Stimulated activated CD4-positive, alpha-beta T cell treated with anti-CD3 and anti-CD28 coated beads, Interleukin-4, amount 100 ng/mL, for 1 hour (primary cell): ENCODE measurements around the gene COA7.
A peak's percentile ranks its signal among the peaks of the same experiment; 100 is the strongest.
"Not testable (repeated sequence)": the region's sequence is repeated elsewhere in the genome, so short reads cannot be mapped to it uniquely, and the experiment has no call there.

Source experiments
- DNase-seq: peaks from one replicate; pipeline ENCODE4 v3.0.0-alpha.2; 2020

Gene COA7

DNA sequence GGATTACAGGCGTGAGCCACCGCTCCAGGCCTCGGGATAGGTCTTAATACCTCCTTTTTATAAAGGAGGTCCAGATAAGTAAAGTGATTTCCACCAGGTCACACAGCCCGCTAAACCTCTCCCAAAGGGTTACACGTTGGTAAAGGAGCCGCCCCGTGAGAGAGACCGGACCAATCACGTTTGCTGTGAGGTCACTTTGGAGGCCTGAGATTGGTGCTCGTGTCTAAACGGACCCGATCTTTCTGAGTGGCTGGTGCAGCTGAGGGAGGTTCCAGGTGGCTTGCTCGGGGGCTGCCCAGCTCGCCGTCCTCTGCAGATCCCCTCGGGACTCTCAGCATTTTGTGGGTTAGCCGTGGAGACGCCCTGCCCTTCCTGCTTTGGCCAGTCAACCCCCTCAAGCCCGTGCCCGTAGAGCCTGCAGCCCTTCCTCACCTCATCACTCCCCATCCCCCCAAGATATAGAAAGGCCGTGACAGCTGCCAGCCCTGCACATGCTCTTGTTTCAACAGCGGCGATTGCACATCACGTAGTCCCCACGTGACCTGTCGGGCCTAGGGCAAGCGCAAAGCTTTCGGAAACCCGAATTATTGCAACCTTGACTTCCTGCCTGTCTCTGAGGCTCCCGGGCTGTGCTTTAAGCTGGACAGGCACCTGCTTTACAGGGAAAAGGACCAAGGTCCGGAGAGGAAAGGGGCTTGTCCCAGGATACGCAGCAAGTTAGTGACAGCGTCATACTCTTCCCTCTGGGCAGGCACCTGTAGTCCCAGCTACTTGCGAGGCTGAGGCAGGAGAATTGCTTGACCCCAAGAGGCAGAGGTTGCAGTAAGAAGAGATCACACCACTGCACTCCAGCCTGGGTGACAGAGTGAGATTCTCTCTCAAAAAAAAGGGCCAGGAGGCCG is 5.0 kb upstream of the COA7 start:
- DNase-seq, result peak; percentile 77

DNA sequence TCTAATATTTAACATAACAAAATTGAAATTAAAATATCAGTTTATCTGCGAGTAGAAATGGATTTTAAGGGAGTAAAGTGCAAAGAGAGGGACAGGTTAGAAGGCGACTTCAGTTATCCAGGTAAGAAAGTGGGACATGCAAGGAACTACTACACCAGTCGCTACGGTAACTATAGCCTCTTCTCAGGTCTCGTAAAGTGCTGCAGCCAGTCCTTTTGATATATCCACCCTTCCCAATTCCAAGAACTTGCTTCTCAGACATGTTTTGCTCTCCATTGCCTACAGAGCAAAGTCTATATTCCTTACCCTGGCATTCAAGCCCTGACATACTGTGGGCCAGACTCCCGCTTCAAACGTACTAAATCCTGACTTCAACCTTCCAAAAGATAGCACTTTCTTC is 2.5 kb downstream of the COA7 start:
- DNase-seq, result no peak

DNA sequence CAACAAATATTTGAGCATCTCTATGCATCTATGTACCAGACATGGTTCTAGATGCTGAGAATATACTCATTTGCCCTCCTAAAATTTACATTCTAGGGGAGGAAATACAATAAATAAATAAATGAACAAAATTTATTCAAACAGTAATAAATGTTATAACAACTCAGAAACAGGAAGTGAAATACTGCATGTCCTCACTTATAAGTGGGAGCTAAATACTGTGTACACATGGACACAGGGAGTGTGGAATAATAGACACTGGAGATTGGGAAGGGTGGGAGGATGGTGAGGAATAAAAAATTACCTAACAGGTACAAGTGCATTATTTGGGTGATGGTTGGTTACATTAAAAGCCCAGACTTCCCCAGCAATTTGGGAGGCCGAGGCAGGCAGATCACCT is 4.3 kb downstream of the COA7 start:
- DNase-seq, result no peak

DNA sequence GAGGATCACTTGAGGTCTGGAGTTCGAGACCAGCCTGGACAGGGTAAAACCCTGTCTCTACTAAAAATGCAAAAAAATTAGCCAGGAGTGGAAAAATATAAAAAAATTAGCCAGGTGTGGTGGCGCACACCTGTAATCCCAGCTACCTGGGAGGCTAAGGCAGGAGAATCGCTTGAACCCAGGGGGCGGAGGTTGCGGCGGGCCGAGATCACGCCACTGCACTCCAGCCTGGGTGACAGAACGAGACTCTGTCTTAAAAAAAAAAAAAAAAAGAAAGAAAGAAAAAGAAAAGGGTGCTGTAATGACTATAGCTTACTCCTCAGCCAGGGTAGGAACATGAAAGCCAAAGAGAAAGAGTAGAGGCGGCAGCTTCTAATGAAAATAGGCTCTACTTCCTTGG is 4.8 kb downstream of the COA7 start:
- not testable (repeated sequence) for DNase-seq

DNA sequence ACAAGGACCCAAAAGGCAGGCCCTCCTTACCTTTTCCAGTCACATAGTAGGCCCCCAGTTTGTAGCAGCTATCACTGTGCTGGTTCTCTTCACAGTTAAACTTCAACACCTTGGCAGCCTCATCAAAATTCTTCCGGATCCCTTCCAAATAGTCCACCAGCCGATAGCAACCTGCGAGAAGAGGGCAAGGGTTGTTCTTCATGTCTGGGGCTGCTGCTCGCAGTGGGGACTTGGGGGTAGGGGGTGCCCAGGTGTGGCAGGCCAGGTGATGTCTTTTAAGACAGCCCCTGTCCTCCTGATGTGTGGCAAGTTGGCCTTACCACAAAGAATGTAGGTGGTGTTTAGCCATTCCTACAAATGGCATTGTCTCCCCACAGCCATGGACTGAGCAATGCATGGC is 5.5 kb downstream of the COA7 start:
- no peak for DNase-seq

DNA sequence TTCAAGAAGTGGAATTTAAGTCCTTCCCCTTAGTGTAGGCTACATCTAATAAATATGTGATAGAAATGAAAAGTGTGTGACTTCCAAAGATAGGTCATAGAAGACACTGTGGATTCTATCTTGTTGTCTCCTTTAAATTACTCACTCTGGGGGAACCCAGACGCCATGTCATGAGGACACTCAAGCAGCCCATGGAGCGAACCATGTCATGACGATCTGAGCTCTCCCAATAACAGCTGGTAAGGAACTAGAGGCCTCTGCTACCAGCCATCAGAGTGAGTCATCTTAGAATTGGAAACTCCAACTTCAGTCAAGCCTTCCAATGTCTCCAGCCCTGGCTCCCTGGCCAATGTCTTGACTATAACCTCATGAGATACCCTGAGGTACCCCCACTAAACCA is 6.3 kb downstream of the COA7 start:
- no peak for DNase-seq

DNA sequence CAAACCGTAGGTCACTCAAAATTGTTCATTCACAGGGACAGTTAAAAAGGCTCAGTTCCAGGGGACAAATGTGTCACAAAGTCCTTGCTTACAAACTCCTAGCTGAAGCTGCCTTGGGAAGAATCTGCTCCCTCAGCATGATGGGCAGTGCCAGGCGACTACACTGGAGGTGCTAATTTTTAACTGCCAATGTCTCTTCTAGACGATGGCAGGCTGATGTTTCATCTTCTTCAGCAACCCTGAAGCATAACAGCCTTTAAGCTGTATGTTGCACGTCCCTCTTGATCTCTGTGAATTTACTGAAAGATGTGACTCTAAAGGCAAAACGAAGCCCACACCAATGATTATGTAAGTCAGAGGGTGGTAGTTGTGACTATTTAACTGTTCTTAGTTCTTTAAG is 11.3 kb downstream of the COA7 start:
- no peak for DNase-seq

DNA sequence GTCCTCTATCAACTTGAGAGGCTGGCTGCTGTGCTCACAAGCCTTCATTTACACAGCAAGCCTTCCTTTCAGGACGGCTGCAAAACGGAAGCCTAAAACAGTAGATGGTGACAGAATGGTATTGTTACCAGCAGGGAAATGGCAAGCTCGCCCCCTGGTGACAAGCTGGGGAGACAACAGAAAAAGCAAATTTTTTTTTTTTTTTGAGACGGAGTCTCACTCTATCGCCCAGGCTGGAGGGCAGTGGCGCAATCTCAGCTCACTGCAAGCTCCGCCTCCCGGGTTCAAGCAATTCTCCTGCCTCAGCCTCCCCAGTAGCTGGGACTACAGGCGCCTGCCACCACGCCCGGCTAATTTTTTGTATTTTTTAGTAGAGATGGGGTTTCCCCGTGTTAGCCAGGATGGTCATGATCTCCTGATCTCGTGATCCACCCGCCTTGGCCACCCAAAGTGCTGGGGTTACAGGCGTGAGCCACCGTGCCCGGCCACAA is 11.8 kb downstream of the COA7 start:
- DNase-seq, result peak; percentile 75

DNA sequence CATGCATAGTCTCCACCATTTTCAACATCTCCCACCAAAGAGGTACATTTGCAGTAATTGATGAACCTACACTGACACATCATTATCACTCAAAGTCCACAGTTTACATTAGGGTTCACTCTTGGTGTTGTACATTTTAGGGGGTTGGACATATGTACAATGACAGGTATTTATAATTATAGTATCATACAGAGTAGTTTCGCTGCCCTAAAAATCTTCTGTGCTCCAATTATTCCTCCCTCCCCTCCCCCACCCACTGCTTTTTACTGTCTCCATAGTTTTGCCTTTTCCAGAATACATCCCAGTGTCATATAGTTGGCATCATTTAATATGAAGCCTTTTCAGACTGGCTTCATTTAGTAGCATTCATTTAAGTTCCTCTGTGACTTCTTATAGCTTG is 13.6 kb downstream of the COA7 start:
- DNase-seq, result no peak

DNA sequence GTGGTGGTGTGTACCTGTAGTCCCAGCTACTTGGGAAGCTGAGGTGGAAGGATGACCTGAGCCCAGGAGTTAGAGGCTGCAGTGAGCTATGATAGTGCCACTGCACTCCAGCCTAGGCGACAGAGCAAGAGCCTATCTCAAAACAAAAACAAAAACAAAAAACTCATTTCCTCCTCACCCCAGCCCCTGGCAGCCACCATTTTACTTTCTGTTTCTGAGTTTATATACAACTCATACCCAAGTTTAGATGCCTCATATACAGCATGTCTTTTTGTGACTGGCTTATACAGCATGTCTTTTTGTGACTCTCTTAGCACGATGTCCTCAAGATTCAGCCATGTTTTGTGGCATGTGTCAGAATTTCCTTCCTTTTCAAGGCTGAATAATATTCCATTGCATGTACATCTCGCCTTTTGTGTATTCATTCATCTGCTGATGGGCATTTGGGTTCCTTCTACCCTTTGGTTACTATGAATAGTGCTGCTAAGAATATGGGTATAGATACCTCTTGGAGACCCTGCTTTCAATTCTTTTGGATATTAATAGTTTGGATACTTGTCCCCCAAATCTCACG is 14.7 kb downstream of the COA7 start:
- DNase-seq, result no peak

DNA sequence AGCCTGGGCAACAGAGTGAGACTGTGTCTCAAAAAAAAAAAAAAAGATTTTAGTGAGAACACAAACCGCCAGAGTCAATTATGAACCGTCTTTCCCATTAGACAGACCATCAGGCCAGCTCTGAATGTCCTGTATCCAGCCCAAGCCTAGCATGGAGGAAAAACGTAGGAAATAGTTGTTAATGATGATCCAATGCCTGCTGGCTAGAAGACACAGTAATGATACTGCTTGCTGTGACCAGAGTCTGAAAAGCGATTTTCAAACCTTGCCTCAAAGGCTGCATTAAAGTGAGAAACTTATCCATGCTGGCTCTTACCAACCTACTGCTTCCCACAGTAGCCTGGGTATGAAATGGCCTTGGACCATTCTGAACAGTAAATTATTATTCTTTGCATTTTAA is 17.0 kb downstream of the COA7 start:
- DNase-seq, result no peak

DNA sequence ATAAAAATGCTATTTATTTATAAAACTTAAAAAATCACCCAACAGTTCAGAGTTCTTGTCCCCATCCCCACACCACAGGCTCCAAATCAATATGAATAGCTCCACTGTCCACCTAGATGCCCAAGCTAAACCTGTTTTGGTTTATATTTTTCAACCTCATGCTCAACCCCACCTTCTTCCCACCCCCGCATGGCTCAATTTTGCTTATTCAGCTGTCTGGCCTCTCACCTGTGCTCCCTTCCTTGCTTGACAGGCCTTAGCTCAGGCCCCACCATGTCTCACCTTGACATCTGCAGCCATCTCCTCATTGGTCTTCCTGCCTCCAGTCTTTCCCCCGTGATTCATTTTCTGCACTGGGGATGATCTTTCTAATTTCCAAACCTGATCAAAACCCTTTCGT is 17.8 kb downstream of the COA7 start:
- DNase-seq, result no peak

DNA sequence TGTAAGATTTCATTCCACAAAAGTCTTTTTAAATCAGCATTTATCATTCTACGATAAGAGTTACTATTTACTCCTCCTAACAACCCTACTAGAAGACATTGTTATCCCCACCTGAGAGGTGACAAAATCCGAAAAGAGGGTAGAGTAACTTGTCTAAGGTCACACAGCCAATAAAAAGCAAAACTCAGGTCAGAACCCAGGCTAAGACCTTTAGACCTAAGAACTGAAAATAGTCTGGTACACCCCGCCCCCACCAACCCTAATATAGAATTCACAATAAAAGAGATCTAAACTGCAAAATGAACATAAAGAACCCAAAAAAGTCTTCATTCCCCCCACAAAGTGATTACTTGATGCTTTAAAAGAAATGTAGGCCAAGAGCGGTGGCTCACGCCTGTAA is 18.6 kb downstream of the COA7 start:
- no peak for DNase-seq

DNA sequence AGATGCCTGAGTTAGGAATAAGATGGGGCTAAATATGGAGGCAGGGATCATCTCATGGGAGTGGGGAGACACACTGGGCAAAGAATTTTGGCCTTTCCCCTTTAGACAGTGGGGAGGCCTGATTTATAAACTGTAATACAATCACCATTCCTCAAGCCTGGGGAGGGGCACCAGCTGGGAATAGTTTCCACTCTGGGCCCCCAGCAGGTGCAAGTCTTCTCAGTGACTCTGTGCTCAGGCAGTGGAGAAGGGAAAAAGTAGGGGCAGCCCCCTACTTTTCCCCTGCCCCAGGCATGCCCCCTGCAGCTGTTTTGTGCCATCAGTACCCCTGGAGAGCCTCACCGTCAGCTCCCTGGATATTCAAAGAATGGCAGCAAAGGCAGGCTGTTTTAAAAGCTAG is 19.1 kb downstream of the COA7 start:
- no peak for DNase-seq

DNA sequence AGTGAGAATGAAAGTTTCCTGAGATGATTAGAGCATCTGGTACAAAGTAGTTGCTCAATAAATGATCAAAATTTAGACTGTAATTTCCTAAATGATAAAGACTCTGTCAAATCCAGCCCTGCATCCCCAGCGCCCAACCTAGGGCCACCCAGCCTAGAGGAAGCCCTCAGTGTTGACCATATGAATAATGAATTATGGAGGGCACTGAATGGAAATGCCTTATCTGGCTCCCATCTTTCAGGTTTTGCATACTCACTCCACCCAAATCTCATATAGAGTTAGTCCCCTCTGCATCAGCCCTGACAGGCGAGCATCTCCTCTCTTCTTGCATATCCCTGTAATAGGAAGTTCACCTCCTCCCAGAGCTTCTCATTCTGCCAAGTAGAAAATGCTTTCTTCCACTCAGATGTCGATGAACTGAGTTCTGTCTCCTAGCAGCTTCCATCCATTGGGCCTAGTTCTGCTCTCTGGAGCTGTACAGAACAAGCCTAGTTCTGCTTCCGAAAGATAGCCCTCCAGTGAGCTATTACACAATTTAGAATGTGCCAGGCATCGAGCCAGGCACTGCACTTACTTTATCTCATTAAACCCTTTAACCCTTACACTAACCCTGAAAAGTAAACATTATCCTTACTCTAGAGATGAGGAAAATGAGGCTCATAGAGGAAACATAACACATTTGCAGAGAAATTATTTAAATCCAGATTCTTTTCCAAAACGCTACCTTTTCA is 20.9 kb downstream of the COA7 start:
- no peak for DNase-seq

DNA sequence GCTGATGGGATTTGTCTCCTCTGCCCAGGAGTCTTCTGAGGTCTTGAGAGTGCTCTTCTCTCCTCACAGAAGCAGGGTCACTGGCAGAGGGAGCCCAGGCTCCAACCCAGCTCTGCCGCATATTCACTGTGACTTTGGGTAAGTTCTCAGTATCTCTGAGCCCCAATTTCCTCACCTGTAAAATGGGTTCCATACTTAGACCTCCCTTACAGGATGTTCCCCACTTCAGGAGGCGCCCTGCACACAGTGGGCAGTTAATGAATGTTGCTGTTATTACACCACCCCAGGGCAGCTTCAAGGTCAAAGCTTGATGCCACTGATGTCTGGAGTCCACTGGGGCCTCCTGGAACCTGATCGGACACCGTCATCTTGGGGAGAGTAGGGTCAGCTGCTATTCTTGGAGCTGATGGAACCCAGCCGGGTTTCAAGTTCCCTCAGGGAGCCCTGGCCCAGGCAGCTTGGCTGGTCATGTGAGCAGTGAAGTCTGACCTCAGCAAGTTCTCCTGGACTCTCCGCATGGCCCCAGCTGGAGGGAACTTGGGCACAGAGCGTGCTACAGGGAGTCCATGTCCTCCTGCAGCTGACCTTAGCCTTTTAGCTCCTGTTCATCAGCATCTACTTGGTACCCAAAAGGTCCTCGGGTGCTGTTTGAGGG is 21.8 kb downstream of the COA7 start:
- DNase-seq, result no peak

DNA sequence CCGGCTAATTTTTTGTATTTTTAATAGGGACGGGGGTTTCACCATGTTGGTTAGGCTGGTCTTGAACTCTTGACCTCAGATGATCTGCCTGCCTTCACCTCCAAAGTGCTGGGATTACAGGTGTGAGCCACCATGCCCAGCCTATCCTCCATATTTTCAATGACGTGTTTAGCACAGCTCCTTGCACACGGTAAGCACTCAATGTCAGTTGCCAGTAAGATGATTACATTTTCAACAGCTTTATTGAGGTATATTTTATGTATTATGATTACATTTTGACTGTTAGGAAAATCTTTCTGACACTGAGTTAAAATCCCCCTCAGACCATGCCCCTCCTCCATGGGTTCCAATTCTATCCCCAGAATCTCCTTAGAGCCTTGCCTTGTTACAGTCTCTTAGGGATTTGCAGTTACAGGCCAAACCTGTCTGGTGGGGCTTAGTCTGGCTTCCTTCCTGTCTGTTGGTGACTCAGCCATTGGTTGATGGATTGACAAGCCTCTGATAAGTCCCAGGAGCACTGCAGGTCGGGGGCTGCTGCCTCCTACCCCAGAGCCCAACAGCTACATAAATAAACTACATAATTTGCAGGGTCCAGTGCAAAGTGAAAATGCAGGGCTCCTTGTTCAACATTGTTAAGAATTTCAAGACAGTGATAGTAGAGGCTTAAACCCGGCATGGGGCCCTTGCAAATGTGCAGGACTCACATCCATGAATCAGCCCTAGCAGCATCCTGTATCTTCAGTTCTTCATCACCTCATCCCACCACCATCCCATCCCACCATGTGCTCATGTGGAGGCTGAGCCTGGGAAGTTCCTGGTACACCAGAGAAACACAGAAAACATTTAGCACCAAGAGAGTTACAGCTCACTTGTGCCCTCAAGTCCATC is 23.4 kb downstream of the COA7 start:
- DNase-seq, result no peak

DNA sequence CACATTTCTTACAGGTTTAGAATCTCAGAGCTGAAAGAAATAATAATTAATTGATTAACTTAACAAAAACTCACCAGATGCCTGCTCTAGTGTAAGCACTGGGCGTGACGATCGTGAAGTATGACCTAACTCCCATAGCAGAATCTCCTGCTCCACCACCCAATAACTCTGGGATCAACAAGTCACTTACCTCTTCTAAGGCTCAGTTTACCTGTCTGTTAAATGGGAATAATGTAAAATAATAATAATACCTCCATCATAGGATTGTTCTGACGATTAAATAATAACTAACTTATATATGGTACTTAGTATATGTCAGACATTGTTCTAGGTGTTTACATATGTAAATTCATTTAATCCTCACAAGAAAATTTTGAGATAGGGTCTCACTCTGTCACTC is 24.6 kb downstream of the COA7 start:
- no peak for DNase-seq

DNA sequence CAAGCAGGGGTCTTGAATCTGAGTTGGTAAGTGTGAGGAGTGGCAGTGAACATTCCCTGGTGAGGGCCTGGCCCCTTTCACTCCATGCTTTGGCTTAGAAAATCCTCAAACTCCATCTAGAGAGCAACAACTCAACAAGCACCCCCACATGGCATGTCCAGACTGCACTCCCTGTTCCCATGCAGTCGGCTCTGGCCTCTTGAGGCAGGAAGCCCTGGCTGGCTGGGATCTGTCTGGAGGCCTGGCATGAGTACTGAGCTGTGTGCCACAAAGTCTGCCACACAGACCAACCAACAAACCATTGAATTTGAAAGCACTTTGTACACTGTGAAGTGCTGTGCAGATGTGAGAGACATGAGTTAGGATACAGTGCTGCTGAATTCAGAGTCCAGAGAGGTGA is 25.2 kb downstream of the COA7 start:
- no peak for DNase-seq

DNA sequence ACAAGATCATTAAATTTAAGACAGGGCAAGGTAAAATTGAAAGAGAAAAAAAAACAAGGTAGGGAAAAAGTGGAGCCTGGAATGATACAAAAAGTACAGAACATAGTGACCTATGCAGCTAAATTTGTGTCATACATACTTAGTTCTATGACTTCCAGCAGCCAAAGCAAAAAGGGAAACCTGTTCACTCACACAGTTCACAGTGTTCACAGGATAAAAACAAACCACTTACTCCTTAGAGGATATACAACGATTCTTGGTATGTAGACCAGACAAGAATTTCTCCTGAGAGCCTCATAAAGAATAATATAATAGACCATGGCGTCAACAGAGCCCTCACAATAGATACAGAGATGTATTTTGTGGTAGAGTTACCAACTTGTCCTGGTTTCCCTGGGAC is 27.5 kb downstream of the COA7 start:
- no peak for DNase-seq

DNA sequence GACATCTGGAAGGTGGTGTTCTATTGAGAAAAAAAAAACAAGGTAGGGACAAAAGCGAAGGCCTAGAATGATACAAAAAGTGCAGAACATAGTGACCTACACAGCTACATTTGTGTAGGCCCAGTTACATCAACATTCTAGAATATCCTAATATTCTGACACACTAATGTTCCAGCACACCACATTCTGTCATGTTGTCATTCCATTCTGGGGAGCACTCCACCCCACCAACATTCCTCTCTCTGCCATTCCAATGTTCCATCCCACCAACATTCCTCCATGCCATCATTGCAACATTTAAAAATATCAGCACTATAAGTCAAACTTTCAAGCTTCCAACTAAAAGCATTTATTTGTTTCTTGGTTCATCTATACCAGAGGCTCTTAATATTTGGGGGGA is 28.5 kb downstream of the COA7 start:
- DNase-seq, result no peak

DNA sequence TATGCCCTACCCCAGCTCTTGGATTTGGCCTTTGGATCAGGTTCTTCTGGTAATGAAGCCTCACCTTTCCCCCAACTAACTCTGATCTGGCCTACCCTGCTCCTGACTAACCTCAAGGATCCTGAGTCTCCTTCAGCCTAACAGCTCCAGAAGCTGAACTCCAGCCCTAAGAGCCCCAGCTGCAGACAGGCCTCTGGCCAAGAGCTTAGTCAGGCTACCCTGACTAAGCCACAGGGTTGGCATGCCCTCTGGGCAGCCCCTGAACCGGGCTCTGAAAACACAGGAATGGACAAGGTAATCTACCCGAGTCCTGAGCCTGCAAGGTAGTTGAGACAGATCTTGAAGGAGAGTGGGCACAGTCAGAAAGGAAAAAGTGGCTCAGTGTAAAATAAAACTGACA is 29.4 kb downstream of the COA7 start:
- DNase-seq, result no peak
